Mesodermal cell (in vitro differentiated cells): ENCODE data around the gene WBP2.

Experiments used
- H3K27ac ChIP-seq: 2 replicates; pipeline ENCODE4 v1.7.0; 2013; ENCODE audit warnings: mild to moderate bottlenecking, low read depth, low read length, moderate library complexity; ENCODE audit not compliant: severe bottlenecking
- H3K36me3 ChIP-seq: 2 replicates; pipeline ENCODE4 v1.7.1; 2013; ENCODE audit warnings: mild to moderate bottlenecking, low read length, moderate library complexity; ENCODE audit not compliant: control insufficient read depth, insufficient read depth
- H3K4me1 ChIP-seq: one replicate; pipeline ENCODE4 v1.7.1; 2013; ENCODE audit warnings: mild to moderate bottlenecking, low read length; ENCODE audit not compliant: insufficient read depth, control insufficient read depth, poor library complexity, severe bottlenecking
- H3K4me3 ChIP-seq: 2 replicates; pipeline ENCODE4 v1.7.0; 2013; ENCODE audit warnings: low read length, control low read depth, mild to moderate bottlenecking; ENCODE audit not compliant: insufficient read depth, poor library complexity, severe bottlenecking; ENCODE audit errors: extremely low read depth
- H3K9me3 ChIP-seq: 2 replicates; pipeline ENCODE4 v1.7.1; 2013; ENCODE audit warnings: mild to moderate bottlenecking, low read length, moderate library complexity; ENCODE audit not compliant: control insufficient read depth
- WGBS, 2 experiments: methylation state at CpG; one replicate each; pipeline ENCODE4 v1.1.5; 2013; ENCODE audit warnings: missing lambda C conversion rate in 2 of 2; ENCODE audit not compliant: insufficient coverage in 2 of 2; 5-methylcytosine and 5-hydroxymethylcytosine counted together

The WBP2 gene

GRCh38 chr17:75842411-75842810 is 12.7 kb downstream of the WBP2 start:
- H3K36me3 ChIP-seq, result peaks cover 17% of the 10 kb centered on the region
- no peaks in the 10 kb centered on the region for H3K9me3 ChIP-seq
- 89 to 95% methylated on average over 11 to 12 of the region's 18 CpGs for WGBS, 2 experiments
- no peak overlapping the region for H3K27ac ChIP-seq
- peaks cover 17% of the 10 kb centered on the region for H3K4me1 ChIP-seq
- no peak overlapping the region for H3K4me3 ChIP-seq

GRCh38 chr17:75840799-75841164 is 14.4 kb downstream of the WBP2 start:
- Histone ChIP-seq H3K27ac (no peak overlapping the region), H3K9me3 (no peaks in the 10 kb centered on the region), H3K4me1 (peaks cover 11% of the 10 kb centered on the region), H3K36me3 (peaks cover under 1% of the 10 kb centered on the region), H3K4me3 (no peak overlapping the region)
- 81 to 96% methylated on average over 4 of the region's 7 CpGs for WGBS, 2 experiments

GRCh38 chr17:75839942-75840798 is 15.0 kb downstream of the WBP2 start:
- H3K36me3 ChIP-seq, result no peaks in the 10 kb centered on the region
- peaks cover 5% of the 10 kb centered on the region for H3K4me1 ChIP-seq
- H3K4me3 ChIP-seq, result no peak overlapping the region
- H3K27ac ChIP-seq, result no peak overlapping the region
- WGBS, 2 experiments, result 93 to 96% methylated on average over 28 to 33 of the region's 36 CpGs
- H3K9me3 ChIP-seq, result no peaks in the 10 kb centered on the region

- H3K9me3 ChIP-seq, result no peaks in the 10 kb centered on the region
- H3K36me3 ChIP-seq, result no peaks in the 10 kb centered on the region
- no peak overlapping the region for H3K4me3 ChIP-seq
- no peak overlapping the region for H3K27ac ChIP-seq
- 94 to 95% methylated on average over 14 to 15 of the region's 15 CpGs for WGBS, 2 experiments
- H3K4me1 ChIP-seq, result no peaks in the 10 kb centered on the region
Measured at GRCh38 chr17:75838410-75838809, 16.7 kb downstream of the WBP2 start.

- 98% methylated on average over 6 of the region's 7 CpGs for WGBS, 2 experiments
- H3K4me1 ChIP-seq, result peaks cover 4% of the 10 kb centered on the region
- no peak overlapping the region for H3K4me3 ChIP-seq
- H3K9me3 ChIP-seq, result no peaks in the 10 kb centered on the region
- H3K27ac ChIP-seq, result no peak overlapping the region
- no peaks in the 10 kb centered on the region for H3K36me3 ChIP-seq
Measured at GRCh38 chr17:75837899-75838298, 17.2 kb downstream of the WBP2 start.

- Histone ChIP-seq H3K36me3 (no peaks in the 10 kb centered on the region), H3K27ac (no peak overlapping the region), H3K4me1 (peaks cover 14% of the 10 kb centered on the region), H3K9me3 (no peaks in the 10 kb centered on the region), H3K4me3 (no peak overlapping the region)
- 81 to 90% methylated on average over 6 to 9 of the region's 9 CpGs for WGBS, 2 experiments
Measured at GRCh38 chr17:75836605-75837004, 18.5 kb downstream of the WBP2 start.

GRCh38 chr17:75835654-75835987 is 19.5 kb downstream of the WBP2 start:
- no peak overlapping the region for H3K4me3 ChIP-seq
- 93 to 94% methylated on average over 9 of the region's 9 CpGs for WGBS, 2 experiments
- peaks cover 18% of the 10 kb centered on the region for H3K4me1 ChIP-seq
- no peaks in the 10 kb centered on the region for H3K36me3 ChIP-seq
- H3K27ac ChIP-seq, result no peak overlapping the region
- no peaks in the 10 kb centered on the region for H3K9me3 ChIP-seq

- Histone ChIP-seq H3K4me1 (peaks cover 18% of the 10 kb centered on the region), H3K4me3 (no peak overlapping the region), H3K27ac (no peak overlapping the region), H3K9me3 (no peaks in the 10 kb centered on the region), H3K36me3 (no peaks in the 10 kb centered on the region)
- 92 to 94% methylated on average over 19 to 23 of the region's 24 CpGs for WGBS, 2 experiments
Measured at GRCh38 chr17:75834928-75835653, 20.0 kb downstream of the WBP2 start.

- 96 to 97% methylated on average over 22 to 24 of the region's 25 CpGs for WGBS, 2 experiments
- no peak overlapping the region for H3K4me3 ChIP-seq
- H3K9me3 ChIP-seq, result no peaks in the 10 kb centered on the region
- H3K36me3 ChIP-seq, result no peaks in the 10 kb centered on the region
- H3K4me1 ChIP-seq, result peaks cover 18% of the 10 kb centered on the region
- H3K27ac ChIP-seq, result no peak overlapping the region
Measured at GRCh38 chr17:75834279-75834920, 20.7 kb downstream of the WBP2 start.

GRCh38 chr17:75832652-75833400 is 22.3 kb downstream of the WBP2 start:
- Histone ChIP-seq H3K9me3 (no peaks in the 10 kb centered on the region), H3K36me3 (no peaks in the 10 kb centered on the region), H3K27ac (no peak overlapping the region), H3K4me1 (peaks cover 18% of the 10 kb centered on the region), H3K4me3 (no peak overlapping the region)
- 39 to 46% methylated on average over 10 to 12 of the region's 20 CpGs for WGBS, 2 experiments
